Measurements from ENCODE around the gene PCAT7.
"Not testable (repeated sequence)": the region's sequence is repeated elsewhere in the genome, so short reads cannot be mapped to it uniquely, and the experiment has no call there.

DNA sequence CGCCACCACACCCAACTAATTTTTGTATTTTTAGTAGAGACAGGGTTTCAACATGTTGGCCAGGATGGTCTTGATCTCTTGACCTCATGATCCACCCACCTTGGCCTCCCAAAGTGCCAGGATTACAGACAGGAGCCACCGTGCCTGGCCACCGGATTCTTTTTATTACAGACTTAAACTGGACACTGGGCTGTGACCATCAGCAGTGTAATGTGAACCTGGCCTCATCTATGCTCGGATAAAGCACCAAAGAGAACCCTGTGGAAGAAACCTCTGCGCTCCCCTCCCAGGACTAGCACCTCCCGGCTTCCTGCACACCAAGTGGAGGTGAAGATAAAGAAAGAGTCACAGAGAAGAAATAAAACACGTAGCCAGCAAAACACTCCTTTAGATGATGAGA, 37.8 kb downstream of the PCAT7 start:
- TF ChIP-seq, protein P1, sequence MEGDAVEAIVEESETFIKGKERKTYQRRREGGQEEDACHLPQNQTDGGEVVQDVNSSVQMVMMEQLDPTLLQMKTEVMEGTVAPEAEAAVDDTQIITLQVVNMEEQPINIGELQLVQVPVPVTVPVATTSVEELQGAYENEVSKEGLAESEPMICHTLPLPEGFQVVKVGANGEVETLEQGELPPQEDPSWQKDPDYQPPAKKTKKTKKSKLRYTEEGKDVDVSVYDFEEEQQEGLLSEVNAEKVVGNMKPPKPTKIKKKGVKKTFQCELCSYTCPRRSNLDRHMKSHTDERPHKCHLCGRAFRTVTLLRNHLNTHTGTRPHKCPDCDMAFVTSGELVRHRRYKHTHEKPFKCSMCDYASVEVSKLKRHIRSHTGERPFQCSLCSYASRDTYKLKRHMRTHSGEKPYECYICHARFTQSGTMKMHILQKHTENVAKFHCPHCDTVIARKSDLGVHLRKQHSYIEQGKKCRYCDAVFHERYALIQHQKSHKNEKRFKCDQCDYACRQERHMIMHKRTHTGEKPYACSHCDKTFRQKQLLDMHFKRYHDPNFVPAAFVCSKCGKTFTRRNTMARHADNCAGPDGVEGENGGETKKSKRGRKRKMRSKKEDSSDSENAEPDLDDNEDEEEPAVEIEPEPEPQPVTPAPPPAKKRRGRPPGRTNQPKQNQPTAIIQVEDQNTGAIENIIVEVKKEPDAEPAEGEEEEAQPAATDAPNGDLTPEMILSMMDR (IDR thresholded peaks at IDR 0.05; ENCODE audit: low read depth, low read length): not testable (repeated sequence)
- TF ChIP-seq EZH2phosphoT487 (IDR thresholded peaks at IDR 0.05; ENCODE audit: low read depth): not testable (repeated sequence)

Measured in OCI-LY3 (cell line).